Activated T-cell treated with anti-CD3 and anti-CD28 coated beads, Interleukin-2, amount 50 U/mL, for 72 hours (primary cell): ENCODE data around the gene LGALS13. TPM values are rescaled to one million over a fixed set of nuclear protein-coding genes. Genes with fewer than 3 reads are reported as not detected.
"Not testable (repeated sequence)": the region's sequence is repeated elsewhere in the genome, so short reads cannot be mapped to it uniquely, and the experiment has no call there.

Source experiments
- ATAC-seq, 2 donors: fragments of 150-1000 bp; cut with Tn5 transposase; replicated peaks in 1 of 2; 2 replicates each; pipeline ENCODE4 v1.10.0; 2021; ENCODE audit warnings: moderate library complexity in 2 of 2, mild to moderate bottlenecking in 1 of 2
- DNase-seq, 2 donors: peaks; one replicate each; pipeline ENCODE4 v3.0.0; 2021 to 2022; ENCODE audit warnings: mixed read lengths in 1 of 2
- H3K27ac Mint-ChIP-seq: one replicate; pipeline ENCODE4 v1.8.0; 2022; ENCODE audit warnings: mild to moderate bottlenecking, moderate library complexity, mixed read lengths
- H3K27me3 Mint-ChIP-seq: one replicate; pipeline ENCODE4 v1.8.0; 2022; ENCODE audit warnings: low read depth, mixed read lengths
- H3K36me3 Mint-ChIP-seq, 2 donors: one replicate each; pipeline ENCODE4 v1.8.0; 2022; ENCODE audit warnings: mixed read lengths in 2 of 2, mild to moderate bottlenecking in 1 of 2; ENCODE audit not compliant: insufficient read depth in 2 of 2
- H3K4me1 Mint-ChIP-seq: one replicate; pipeline ENCODE4 v1.8.0; 2022; ENCODE audit warnings: low read depth, mixed read lengths
- H3K4me3 Mint-ChIP-seq, 2 donors: one replicate each; pipeline ENCODE4 v1.8.0; 2022; ENCODE audit warnings: mild to moderate bottlenecking in 2 of 2, mixed read lengths in 2 of 2, moderate library complexity in 2 of 2
- H3K9me3 Mint-ChIP-seq, 2 donors: one replicate each; pipeline ENCODE4 v1.8.0; 2022; ENCODE audit warnings: mixed read lengths in 2 of 2
- total RNA-seq, 2 donors: library from RNA; stranded (reverse); gene quantifications; one replicate each; pipeline ENCODE4 v1.2.3, GENCODE V29; 2022

LGALS13 gene
- total RNA-seq, 2 donors from 2014 or later = not detected

DNA sequence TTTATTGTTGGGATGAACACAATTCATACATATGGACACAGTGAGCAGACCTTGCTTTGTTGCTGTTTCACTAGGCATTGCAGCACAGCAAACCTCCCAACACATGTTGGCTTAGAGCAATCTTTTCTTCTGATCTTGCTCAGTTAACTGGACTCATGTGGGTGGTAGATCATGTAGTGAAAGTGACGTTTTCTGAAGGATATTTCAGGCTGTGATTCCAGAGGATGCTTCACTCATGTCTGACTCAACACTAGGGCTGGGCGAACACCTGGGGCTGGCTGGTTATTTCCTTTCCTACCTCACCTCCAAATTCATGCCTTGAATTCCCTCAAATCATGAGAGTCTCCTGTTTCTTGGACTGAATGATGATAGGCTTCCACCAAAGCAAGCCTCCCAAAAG, 14.3 kb upstream of the LGALS13 start:
- DNase-seq = no peak
- H3K4me1 Mint-ChIP-seq = peaks cover 9% of the 10 kb centered on the region
- H3K36me3 Mint-ChIP-seq = no peaks in the 10 kb centered on the region
- peaks cover 55% of the 10 kb centered on the region for H3K27me3 Mint-ChIP-seq
- H3K4me3 Mint-ChIP-seq = no peak overlapping the region
- peaks cover 0 to 4% of the 10 kb centered on the region in 2 donors for H3K9me3 Mint-ChIP-seq
- no peak for ATAC-seq
- no peak overlapping the region for H3K27ac Mint-ChIP-seq

DNA sequence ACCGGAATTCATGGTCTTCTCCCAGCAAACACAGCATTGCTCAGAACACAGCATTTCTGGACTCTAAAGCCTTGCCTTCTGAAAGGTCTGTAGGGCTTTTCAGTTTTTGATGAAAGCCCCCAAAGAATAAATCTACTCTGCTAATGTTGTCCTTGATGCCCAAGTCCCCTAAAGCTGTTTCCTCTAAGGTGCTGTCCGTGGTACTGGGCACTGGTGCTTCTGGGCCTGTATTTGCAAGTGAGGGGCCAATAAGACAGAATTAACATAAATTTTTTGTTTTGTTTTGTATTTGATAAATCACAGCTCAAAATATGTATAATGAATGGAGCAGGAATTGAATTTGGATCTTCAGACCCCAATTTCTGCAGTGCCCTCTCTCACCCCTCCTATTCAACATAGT, 12.1 kb upstream of the LGALS13 start:
- ATAC-seq = no peak
- H3K27me3 Mint-ChIP-seq = peaks cover 54% of the 10 kb centered on the region
- no peak overlapping the region for H3K4me3 Mint-ChIP-seq
- H3K27ac Mint-ChIP-seq = no peak overlapping the region
- H3K4me1 Mint-ChIP-seq = no peaks in the 10 kb centered on the region
- H3K36me3 Mint-ChIP-seq = no peaks in the 10 kb centered on the region
- DNase-seq = no peak
- no peaks in the 10 kb centered on the region for H3K9me3 Mint-ChIP-seq

DNA sequence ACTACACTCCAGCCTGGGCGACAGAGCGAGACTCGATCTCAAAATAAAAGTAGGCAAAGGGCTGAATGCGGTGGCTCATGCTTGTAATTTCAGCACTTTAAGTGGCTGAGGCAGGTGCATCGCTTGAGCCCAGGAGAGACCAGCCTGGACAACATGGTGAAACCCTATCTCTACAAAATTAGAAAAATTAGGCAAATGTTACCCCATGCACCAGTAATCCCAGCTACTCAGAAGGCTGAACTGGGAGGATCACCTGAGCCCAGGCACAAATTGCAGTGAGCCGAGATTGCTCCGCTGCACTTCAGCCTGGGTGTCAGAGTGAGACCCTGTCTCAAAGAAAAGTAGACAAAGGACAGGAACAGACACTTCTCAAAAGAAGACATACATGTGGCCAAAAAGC, 9.9 kb upstream of the LGALS13 start:
- Mint-ChIP-seq H3K36me3 (no peaks in the 10 kb centered on the region), H3K4me3 (no peak overlapping the region), H3K4me1 (no peaks in the 10 kb centered on the region), H3K9me3 (no peaks in the 10 kb centered on the region), H3K27ac (no peak overlapping the region), H3K27me3 (peaks cover 64% of the 10 kb centered on the region)
- no peak for ATAC-seq
- no peak for DNase-seq

DNA sequence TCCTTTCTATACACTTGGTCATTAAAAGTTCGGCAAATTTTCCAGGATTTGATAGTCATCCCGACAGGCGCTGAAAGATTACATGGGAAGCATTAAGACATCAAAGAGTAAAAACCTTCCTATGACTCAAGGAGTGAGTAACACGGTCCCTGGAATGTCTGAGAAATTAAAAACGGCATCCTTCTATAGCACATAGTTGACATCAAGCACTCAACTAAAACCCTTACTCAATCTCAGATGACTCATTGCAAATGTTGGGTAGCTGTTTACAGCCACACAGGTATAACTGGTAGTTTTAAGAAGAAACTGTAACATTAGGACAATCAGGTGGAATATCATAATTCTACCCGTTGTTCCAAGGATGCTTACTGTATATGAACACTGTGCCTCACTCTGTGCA, 6.4 kb upstream of the LGALS13 start:
- DNase-seq (no peak), ATAC-seq (no peak)
- no peaks in the 10 kb centered on the region for H3K36me3 Mint-ChIP-seq
- H3K27ac Mint-ChIP-seq = no peak overlapping the region
- H3K4me3 Mint-ChIP-seq = no peak overlapping the region
- H3K4me1 Mint-ChIP-seq = no peaks in the 10 kb centered on the region
- H3K9me3 Mint-ChIP-seq = peaks cover 3 to 7% of the 10 kb centered on the region in 2 donors
- peaks cover 59% of the 10 kb centered on the region for H3K27me3 Mint-ChIP-seq

DNA sequence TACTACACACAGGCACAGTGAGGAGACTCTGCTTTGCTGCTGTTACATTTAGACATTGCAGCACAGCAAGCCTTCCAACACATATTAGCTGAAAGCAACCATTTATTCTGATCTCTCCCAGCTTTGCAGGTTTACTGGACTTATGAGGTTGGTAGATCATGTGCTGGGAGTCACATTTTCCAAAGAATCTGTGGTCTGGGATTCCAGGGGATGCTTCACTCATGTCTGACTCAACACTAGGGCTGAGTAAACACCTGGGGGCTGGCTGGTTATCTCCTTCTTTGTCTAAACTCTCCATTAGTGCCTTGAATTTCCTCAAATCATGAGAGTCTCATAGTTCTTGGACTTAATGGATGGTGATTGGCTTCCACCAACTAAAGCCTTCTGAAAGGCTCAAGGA, 5.4 kb upstream of the LGALS13 start:
- DNase-seq (no peak), ATAC-seq (no peak)
- Mint-ChIP-seq H3K27ac (no peak overlapping the region), H3K27me3 (peaks cover 57% of the 10 kb centered on the region), H3K9me3 (peaks cover 3 to 7% of the 10 kb centered on the region in 2 donors), H3K36me3 (no peaks in the 10 kb centered on the region), H3K4me3 (no peak overlapping the region), H3K4me1 (no peaks in the 10 kb centered on the region)

DNA sequence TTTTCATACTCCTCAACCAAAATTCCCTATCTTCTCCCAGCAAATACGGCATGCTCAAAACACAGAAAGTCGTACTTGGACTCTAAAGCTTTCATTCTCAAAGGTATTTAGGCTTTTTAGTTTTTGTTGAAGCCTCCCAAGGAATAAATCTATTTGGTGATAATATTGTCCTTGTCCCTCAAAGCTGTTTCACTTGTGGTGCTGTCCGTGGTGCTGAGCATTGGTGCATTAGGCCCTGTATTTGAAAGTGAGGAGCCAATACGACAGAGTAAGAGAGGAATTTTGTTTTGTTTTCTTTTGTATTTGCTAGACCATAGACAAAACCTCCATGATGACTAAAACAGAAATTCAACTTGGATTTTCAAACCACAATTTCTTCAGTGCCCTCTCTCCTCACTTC, 3.2 kb upstream of the LGALS13 start:
- Mint-ChIP-seq H3K36me3 (no peaks in the 10 kb centered on the region), H3K4me3 (no peak overlapping the region), H3K27ac (no peak overlapping the region), H3K4me1 (no peaks in the 10 kb centered on the region), H3K9me3 (peaks cover 3 to 7% of the 10 kb centered on the region in 2 donors), H3K27me3 (peaks cover 65% of the 10 kb centered on the region)
- ATAC-seq (no peak), DNase-seq (peak; percentile 10 to 19)

DNA sequence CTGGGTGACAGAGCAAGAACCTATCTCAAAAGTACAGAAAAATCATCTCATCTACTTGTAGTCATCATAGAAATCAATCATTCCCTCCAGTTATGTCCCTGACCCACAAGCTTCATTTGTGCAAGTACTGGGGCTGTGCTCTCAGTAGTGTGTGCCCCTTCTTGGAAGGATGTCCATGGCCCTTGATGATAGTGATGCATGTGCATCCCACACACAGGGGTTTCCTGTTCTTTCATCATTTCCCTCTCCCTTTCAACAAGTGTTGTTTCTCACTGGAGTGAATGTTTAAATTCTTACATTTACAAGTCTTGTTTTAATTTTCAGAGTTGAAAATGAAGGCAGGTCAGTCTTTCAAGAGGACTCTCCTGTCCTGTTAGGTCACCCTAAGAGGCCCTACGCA, 1.5 kb downstream of the LGALS13 start:
- peaks cover 3 to 7% of the 10 kb centered on the region in 2 donors for H3K9me3 Mint-ChIP-seq
- H3K4me1 Mint-ChIP-seq = no peaks in the 10 kb centered on the region
- no peak overlapping the region for H3K27ac Mint-ChIP-seq
- DNase-seq (peak in 1 of 2 donors; percentile 6), ATAC-seq (peak; percentile 46 to 75)
- H3K36me3 Mint-ChIP-seq = no peaks in the 10 kb centered on the region
- H3K27me3 Mint-ChIP-seq = peaks cover 46% of the 10 kb centered on the region
- H3K4me3 Mint-ChIP-seq = no peak overlapping the region

DNA sequence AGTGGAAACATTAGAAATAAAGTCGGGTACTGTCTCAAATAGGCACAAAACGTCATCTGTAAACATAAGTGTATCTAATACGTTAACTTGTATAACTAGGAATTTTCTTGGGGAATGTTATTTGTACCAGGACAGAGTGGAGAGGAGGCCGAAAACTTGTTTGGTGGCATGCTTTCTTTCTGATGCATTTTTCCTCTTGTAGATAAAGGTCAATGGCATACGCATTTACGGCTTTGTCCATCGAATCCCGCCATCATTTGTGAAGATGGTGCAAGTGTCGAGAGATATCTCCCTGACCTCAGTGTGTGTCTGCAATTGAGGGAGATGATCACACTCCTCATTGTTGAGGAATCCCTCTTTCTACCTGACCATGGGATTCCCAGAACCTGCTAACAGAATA, 4.7 kb downstream of the LGALS13 start:
- no peak for ATAC-seq
- DNase-seq = no peak
- H3K36me3 Mint-ChIP-seq = no peaks in the 10 kb centered on the region
- no peaks in the 10 kb centered on the region for H3K9me3 Mint-ChIP-seq
- no peak overlapping the region for H3K27ac Mint-ChIP-seq
- H3K4me3 Mint-ChIP-seq = no peak overlapping the region
- H3K27me3 Mint-ChIP-seq = peaks cover 18% of the 10 kb centered on the region
- H3K4me1 Mint-ChIP-seq = no peaks in the 10 kb centered on the region

DNA sequence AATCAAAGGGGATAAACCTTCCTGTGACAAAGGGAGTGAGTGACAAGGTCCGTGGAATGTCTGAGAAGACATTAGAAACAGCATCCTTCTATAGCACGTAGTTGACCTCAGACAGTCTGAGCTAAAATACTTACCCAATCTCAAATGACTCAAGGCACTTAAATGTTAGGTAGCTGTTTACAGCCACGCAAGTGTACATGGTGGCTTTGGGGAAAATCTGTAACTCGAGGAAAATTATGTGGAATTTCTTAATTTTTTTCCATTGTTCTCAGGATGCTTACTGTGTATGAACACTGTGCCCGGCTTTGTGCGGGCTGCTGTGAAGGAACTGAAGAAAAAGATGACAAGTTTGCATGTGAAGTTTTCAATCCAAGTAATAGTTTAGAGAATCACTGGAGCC, 5.2 kb downstream of the LGALS13 start:
- DNase-seq = no peak
- peaks cover 0 to 2% of the 10 kb centered on the region in 2 donors for H3K9me3 Mint-ChIP-seq
- no peak overlapping the region for H3K27ac Mint-ChIP-seq
- H3K4me1 Mint-ChIP-seq = no peaks in the 10 kb centered on the region
- ATAC-seq = no peak
- peaks cover 15% of the 10 kb centered on the region for H3K27me3 Mint-ChIP-seq
- H3K4me3 Mint-ChIP-seq = no peak overlapping the region
- H3K36me3 Mint-ChIP-seq = no peaks in the 10 kb centered on the region

DNA sequence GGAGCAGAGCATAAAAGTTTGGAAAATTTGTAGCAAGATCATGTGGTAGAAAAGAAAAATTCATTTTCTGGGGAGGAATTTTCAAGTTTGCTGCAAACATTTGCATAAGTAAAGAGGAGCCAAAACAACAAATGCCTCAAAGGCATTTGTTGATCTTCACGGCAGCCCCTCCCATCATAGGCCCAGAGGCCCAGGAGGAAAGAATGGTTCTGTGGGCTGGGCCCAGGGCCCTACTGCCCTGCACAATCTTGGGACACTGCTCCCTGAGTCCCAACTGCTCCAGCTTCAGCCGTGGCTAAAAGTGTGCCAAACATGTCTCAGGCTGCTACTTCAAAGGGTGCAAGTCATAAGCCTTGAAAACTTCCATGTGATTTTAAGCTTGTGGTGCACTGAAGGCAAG, 11.3 kb downstream of the LGALS13 start:
- Mint-ChIP-seq H3K4me1 (no peaks in the 10 kb centered on the region), H3K27me3 (peaks cover 9% of the 10 kb centered on the region), H3K36me3 (peaks cover 3 to 4% of the 10 kb centered on the region in 2 donors), H3K4me3 (no peak overlapping the region), H3K9me3 (peaks cover 4 to 7% of the 10 kb centered on the region in 2 donors), H3K27ac (no peak overlapping the region)
- DNase-seq = no peak
- no peak for ATAC-seq

DNA sequence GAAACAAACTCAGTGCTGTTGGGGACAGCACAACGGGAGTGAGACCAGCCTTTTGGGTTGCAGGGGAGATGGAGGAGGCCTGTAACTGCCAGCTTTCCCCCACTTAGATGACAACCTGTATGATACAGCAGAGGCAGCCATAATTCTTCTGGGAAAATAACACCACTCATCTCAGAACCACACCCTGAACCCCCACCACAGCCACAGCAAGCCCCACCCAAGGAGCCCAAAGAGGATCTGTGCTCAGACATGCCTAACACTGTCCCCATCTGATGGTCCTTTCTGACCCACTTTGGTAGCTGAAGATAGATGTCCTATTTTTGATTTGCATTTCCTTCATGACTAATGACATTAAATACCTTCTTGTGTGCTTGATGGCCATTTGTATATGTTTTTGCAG, 15.4 kb downstream of the LGALS13 start:
- Mint-ChIP-seq H3K36me3 (peaks cover 3 to 4% of the 10 kb centered on the region in 2 donors), H3K4me1 (no peaks in the 10 kb centered on the region), H3K27ac (no peak overlapping the region), H3K27me3 (peaks cover 44% of the 10 kb centered on the region), H3K9me3 (peaks cover under 1 to 7% of the 10 kb centered on the region in 2 donors), H3K4me3 (no peak overlapping the region)
- DNase-seq (no peak), ATAC-seq (no peak)

DNA sequence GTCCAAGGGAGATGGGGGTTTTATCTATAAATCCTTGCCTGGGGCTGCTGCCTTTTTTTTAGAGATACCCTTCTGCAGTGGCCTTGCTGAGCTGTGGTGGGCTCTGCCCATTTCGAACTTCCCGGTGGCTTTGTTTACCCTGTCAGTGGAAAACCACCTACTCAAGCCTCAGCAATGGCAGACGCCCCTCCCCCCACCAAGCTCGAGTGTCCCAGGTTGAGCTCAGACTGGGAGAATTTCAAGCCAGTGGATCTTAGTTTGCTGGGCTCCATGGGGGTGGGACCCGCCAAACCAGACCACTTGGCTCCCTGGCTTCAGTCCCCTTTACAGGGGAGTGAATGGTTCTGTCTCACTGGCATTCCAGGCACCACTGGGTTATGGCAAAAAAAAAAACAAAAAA, 21.6 kb downstream of the LGALS13 start:
- H3K27ac Mint-ChIP-seq = no peak overlapping the region
- DNase-seq = no peak
- ATAC-seq = no peak
- no peaks in the 10 kb centered on the region for H3K4me1 Mint-ChIP-seq
- no peak overlapping the region for H3K4me3 Mint-ChIP-seq
- peaks cover 50% of the 10 kb centered on the region for H3K27me3 Mint-ChIP-seq
- H3K9me3 Mint-ChIP-seq = no peaks in the 10 kb centered on the region
- no peaks in the 10 kb centered on the region for H3K36me3 Mint-ChIP-seq

DNA sequence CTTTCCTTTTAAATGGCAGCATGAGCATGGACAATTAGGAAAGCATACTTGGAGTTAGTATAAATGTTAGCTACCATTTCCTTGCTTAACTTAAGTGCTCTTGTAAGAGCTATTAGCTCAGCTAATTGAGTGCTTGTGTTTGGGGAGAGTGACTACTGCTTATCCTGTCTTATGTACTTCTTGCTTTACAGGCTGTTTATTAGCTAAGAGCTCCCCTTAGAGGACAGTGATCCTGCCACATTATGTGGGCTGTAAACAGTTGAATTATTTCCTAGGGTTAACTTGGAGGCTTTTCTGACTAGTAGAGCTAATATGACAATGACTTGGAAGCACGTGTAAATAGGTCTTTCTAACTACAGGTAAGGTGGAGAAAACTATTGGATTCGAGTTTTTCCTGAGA, 25.3 kb downstream of the LGALS13 start:
- not testable (repeated sequence) for H3K36me3 Mint-ChIP-seq

DNA sequence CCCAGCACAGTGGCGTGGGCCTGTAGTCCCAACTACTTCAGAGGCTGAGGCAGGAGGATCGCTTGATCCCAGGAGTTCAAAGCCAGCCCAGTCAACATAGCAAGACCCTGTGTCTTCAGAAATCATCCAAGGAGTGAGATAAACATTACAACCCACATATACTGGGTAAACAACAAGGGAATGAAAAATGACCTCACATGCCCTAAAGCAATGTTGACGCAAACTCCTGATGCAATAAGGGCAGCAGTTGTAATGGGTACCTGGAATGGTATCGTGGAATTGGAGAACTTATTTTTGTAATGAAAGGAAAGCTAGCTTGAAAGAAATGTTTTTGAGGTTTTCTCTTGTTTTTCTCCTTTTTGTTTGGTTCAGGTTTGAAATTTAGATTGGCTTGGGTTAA, 28.9 kb downstream of the LGALS13 start:
- DNase-seq = no peak
- no peak overlapping the region for H3K27ac Mint-ChIP-seq
- no peak overlapping the region for H3K4me3 Mint-ChIP-seq

More for the DNA sequence above, 25.3 kb downstream of the LGALS13 start:
- not testable (repeated sequence) for H3K4me3 Mint-ChIP-seq, ATAC-seq, H3K4me1 Mint-ChIP-seq, DNase-seq, H3K27ac Mint-ChIP-seq, H3K9me3 Mint-ChIP-seq
- peaks cover 21% of the 10 kb centered on the region for H3K27me3 Mint-ChIP-seq

More for the DNA sequence above, 28.9 kb downstream of the LGALS13 start:
- Mint-ChIP-seq H3K4me1 (no peaks in the 10 kb centered on the region), H3K9me3 (peaks cover 0 to 3% of the 10 kb centered on the region in 2 donors), H3K27me3 (peaks cover 36% of the 10 kb centered on the region), H3K36me3 (no peaks in the 10 kb centered on the region)
- ATAC-seq = no peak
